Loucy (cell line): ENCODE data around the gene YPEL3.
"Not testable (repeated sequence)": the region's sequence is repeated elsewhere in the genome, so short reads cannot be mapped to it uniquely, and the experiment has no call there.

Experiments used
- CTCF ChIP-seq: fragments of 200-600 bp; sonication (generic); conservative IDR thresholded peaks from 2 replicates; pipeline ENCODE4 v1.5.1; 2014; ENCODE audit warnings: mild to moderate bottlenecking, antibody characterized with exemption, low read length
- EZH2phosphoT487 ChIP-seq: fragments of 200-600 bp; IDR thresholded peaks from 2 replicates; pipeline ENCODE4 v1.6.1; 2018; ENCODE audit warnings: antibody characterized with exemption, mild to moderate bottlenecking, moderate library complexity, borderline replicate concordance

- not testable (repeated sequence) for TF ChIP-seq EZH2phosphoT487, CTCF
Observed at GRCh38 chr16:30125690-30126089, 29.7 kb upstream of the YPEL3 start.
